CD14-positive monocyte (primary cell): ENCODE measurements around the gene WASHC4. TPM values are rescaled to one million over a fixed set of nuclear protein-coding genes. Genes with fewer than 3 reads are reported as not detected.

Source experiments
- DNase-seq, 3 donors: peaks; one replicate each; pipeline ENCODE4 v3.0.0-alpha.2; 2011 to 2022
- H2AFZ ChIP-seq: 2 replicates; pipeline ENCODE4 v1.6.0; 2012; ENCODE audit warnings: mild to moderate bottlenecking, low read depth, low read length, inconsistent platforms; ENCODE audit not compliant: insufficient read depth, poor library complexity, severe bottlenecking
- H3K27ac ChIP-seq, 2 donors: 1 replicate in 1 of 2; 2 replicates in 1 of 2; pipeline ENCODE4 v1.5.1; 2012 to 2013; ENCODE audit warnings: low read length in 2 of 2, control low read depth in 1 of 2, inconsistent platforms in 1 of 2, low read depth in 1 of 2, mild to moderate bottlenecking in 1 of 2
- H3K27me3 ChIP-seq, 2 donors: one replicate each; pipeline versions ENCODE4 v1.6.0 to v1.6.1; 2011 to 2013; ENCODE audit warnings: low read length in 2 of 2; ENCODE audit not compliant: control insufficient read depth in 2 of 2, insufficient read depth in 2 of 2
- H3K36me3 ChIP-seq, 2 donors: replicated peaks in 1 of 2; 1 replicate in 1 of 2; 2 replicates in 1 of 2; pipeline versions ENCODE4 v1.5.1 to v1.6.1; 2012 to 2013; ENCODE audit warnings: low read length in 2 of 2, control low read depth in 1 of 2, inconsistent platforms in 1 of 2, mild to moderate bottlenecking in 1 of 2; ENCODE audit not compliant: insufficient read depth in 2 of 2, control insufficient read depth in 1 of 2
- H3K4me1 ChIP-seq, 2 donors: 1 replicate in 1 of 2; 2 replicates in 1 of 2; pipeline versions ENCODE4 v1.5.1 to v1.6.1; 2012 to 2013; ENCODE audit warnings: low read length in 2 of 2, control low read depth in 1 of 2, inconsistent platforms in 1 of 2, mild to moderate bottlenecking in 1 of 2, moderate library complexity in 1 of 2; ENCODE audit not compliant: insufficient read depth in 2 of 2, control insufficient read depth in 1 of 2
- H3K4me2 ChIP-seq: replicated peaks from 2 replicates; pipeline ENCODE3; 2012; ENCODE audit warnings: low read length, moderate library complexity, mild to moderate bottlenecking; ENCODE audit not compliant: poor library complexity, severe bottlenecking; ENCODE audit errors: extremely low read depth
- H3K4me3 ChIP-seq, 3 experiments: fragments of 200-600 bp in 1 of 3; sonication (generic) in 1 of 3; replicated peaks in 1 of 3; 1 replicate in 2 of 3; 2 replicates in 1 of 3; pipeline ENCODE4 v1.5.1; 2011 to 2013; ENCODE audit warnings: low read length in 3 of 3, mild to moderate bottlenecking in 3 of 3, control low read depth in 2 of 3, low read depth in 2 of 3, inconsistent platforms in 1 of 3, moderate library complexity in 1 of 3
- H3K79me2 ChIP-seq: 2 replicates; pipeline ENCODE4 v1.6.0; 2012; ENCODE audit warnings: mild to moderate bottlenecking, control low read depth, inconsistent platforms, low read length, moderate library complexity; ENCODE audit not compliant: insufficient read depth
- H3K9ac ChIP-seq: 2 replicates; pipeline ENCODE4 v1.6.0; 2017; ENCODE audit warnings: low read length, mild to moderate bottlenecking; ENCODE audit not compliant: insufficient read depth, poor library complexity, severe bottlenecking
- H3K9me3 ChIP-seq, 2 donors: replicated peaks in 1 of 2; 1 replicate in 1 of 2; 2 replicates in 1 of 2; pipeline versions ENCODE4 v1.5.1 to v1.6.1; 2012 to 2013; ENCODE audit warnings: low read length in 2 of 2, control low read depth in 1 of 2; ENCODE audit not compliant: control insufficient read depth in 1 of 2, insufficient read depth in 1 of 2
- H4K20me1 ChIP-seq: 2 replicates; pipeline ENCODE4 v1.6.0; 2012; ENCODE audit warnings: mild to moderate bottlenecking, low read length, control low read depth, moderate library complexity; ENCODE audit not compliant: insufficient read depth
- H3K27ac Mint-ChIP-seq, 7 donors: one replicate each; pipeline ENCODE4 v1.8.0; 2020; ENCODE audit warnings: mild to moderate bottlenecking in 7 of 7, mixed read lengths in 7 of 7, moderate library complexity in 6 of 7, inconsistent platforms in 2 of 7
- H3K27me3 Mint-ChIP-seq, 3 donors: one replicate each; pipeline ENCODE4 v1.8.0; 2021 to 2022; ENCODE audit warnings: low read depth in 3 of 3, mild to moderate bottlenecking in 3 of 3, mixed read lengths in 3 of 3, moderate library complexity in 3 of 3, inconsistent platforms in 1 of 3
- H3K36me3 Mint-ChIP-seq, 2 donors: one replicate each; pipeline ENCODE4 v1.8.0; 2020; ENCODE audit warnings: mixed read lengths in 2 of 2, inconsistent platforms in 1 of 2, mild to moderate bottlenecking in 1 of 2
- H3K4me1 Mint-ChIP-seq: one replicate; pipeline ENCODE4 v1.8.0; 2020; ENCODE audit warnings: mild to moderate bottlenecking, mixed read lengths
- H3K4me3 Mint-ChIP-seq, 2 donors: one replicate each; pipeline ENCODE4 v1.8.0; 2020; ENCODE audit warnings: mild to moderate bottlenecking in 2 of 2, mixed read lengths in 2 of 2, moderate library complexity in 1 of 2
- H3K9me3 Mint-ChIP-seq, 7 donors: one replicate each; pipeline ENCODE4 v1.8.0; 2020 to 2022; ENCODE audit warnings: mixed read lengths in 7 of 7, mild to moderate bottlenecking in 6 of 7, moderate library complexity in 6 of 7, inconsistent platforms in 2 of 7
- WGBS: methylation state at CpG from one replicate; pipeline ENCODE4 v1.1.5; 2013; ENCODE audit warnings: missing lambda C conversion rate; ENCODE audit not compliant: insufficient coverage; 5-methylcytosine and 5-hydroxymethylcytosine counted together
- intact Hi-C, 2 donors: fragments of 100-400 bp; cut with micrococcal nuclease; formaldehyde crosslinking; loops; one replicate each; pipeline versions ENCODE4 v1.15.0 to v1.15.1; 2023
- polyA plus RNA-seq, 3 donors: library from polyadenylated mRNA; depleted of rRNA in 1 of 3; unstranded in 2 of 3; stranded (reverse) in 1 of 3; fragments of 300-500 nt in 2 of 3; fragments of >200 nt in 1 of 3; fragmentation: Illumina TruSeq in 2 of 3; gene quantifications; 1 replicate in 2 of 3; 2 replicates in 1 of 3; pipeline ENCODE4 v1.2.3, GENCODE V29; 2012 to 2021
- TF ChIP-seq, protein P1 (sequence below): fragments of 200-600 bp; IDR thresholded peaks from one replicate; pipeline ENCODE4 v1.8.0; 2022; ENCODE audit warnings: antibody characterized with exemption, mild to moderate bottlenecking

WASHC4 gene
- polyA plus RNA-seq, 3 donors, result 62.6 to 95.3 (median 69.0) TPM

DNA sequence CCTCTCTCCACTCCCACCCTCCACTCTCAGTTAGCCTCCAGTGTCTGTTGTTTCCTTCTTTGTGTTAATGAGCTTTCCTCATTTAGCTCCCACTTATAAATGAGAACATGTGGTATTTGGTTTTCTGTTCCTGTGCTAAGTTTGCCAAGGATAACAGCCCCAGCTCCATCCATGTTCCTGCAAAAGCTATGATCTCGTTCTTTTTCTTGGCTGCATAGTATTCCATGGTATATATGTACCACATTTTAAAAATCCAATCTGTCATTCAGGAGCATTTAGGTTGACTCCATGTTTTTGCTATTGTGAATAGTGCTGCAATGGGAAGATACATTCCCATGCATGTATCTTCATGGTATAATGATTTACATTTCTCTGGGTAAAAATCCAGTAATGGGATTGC, 2.8 kb upstream of the WASHC4 start:
- H4K20me1 ChIP-seq, result peaks cover 16% of the 10 kb centered on the region
- no peaks in the 10 kb centered on the region for H3K36me3 ChIP-seq
- intact Hi-C loops, result loop anchor here (10.0 kb wide), 2 partner anchors 800 to 970 kb away; partner anchors contain the start of genes EID3 (in 1 of the 2) and NFYB (in 1 of the 2)
- no peak overlapping the region for H3K9ac ChIP-seq
- peaks cover 21% of the 10 kb centered on the region for H3K79me2 ChIP-seq
- peaks cover 4 to 12% (median 7%) of the 10 kb centered on the region in 3 donors for H3K27me3 Mint-ChIP-seq
- H3K36me3 Mint-ChIP-seq, result no peaks in the 10 kb centered on the region
- DNase-seq, result no peak
- H2AFZ ChIP-seq, result no peak overlapping the region
- H3K27me3 ChIP-seq, result peaks cover 7 to 11% of the 10 kb centered on the region in 2 donors
- peaks cover 27% of the 10 kb centered on the region for H3K4me1 Mint-ChIP-seq
- no peak overlapping the region for H3K27ac ChIP-seq
- H3K4me2 ChIP-seq, result no peak overlapping the region
- WGBS, result no CpG with 5 or more reads among the region's 1 CpG
- H3K4me1 ChIP-seq, result peaks cover 4 to 23% of the 10 kb centered on the region in 2 donors
- no peak overlapping the region for H3K27ac Mint-ChIP-seq
- no peak overlapping the region for H3K4me3 ChIP-seq
- H3K9me3 ChIP-seq, result peaks cover 0 to 3% of the 10 kb centered on the region in 2 donors
- no peak overlapping the region for H3K4me3 Mint-ChIP-seq
- peaks cover 0 to 7% (median 6%) of the 10 kb centered on the region in 7 donors for H3K9me3 Mint-ChIP-seq
- TF ChIP-seq, protein P1, sequence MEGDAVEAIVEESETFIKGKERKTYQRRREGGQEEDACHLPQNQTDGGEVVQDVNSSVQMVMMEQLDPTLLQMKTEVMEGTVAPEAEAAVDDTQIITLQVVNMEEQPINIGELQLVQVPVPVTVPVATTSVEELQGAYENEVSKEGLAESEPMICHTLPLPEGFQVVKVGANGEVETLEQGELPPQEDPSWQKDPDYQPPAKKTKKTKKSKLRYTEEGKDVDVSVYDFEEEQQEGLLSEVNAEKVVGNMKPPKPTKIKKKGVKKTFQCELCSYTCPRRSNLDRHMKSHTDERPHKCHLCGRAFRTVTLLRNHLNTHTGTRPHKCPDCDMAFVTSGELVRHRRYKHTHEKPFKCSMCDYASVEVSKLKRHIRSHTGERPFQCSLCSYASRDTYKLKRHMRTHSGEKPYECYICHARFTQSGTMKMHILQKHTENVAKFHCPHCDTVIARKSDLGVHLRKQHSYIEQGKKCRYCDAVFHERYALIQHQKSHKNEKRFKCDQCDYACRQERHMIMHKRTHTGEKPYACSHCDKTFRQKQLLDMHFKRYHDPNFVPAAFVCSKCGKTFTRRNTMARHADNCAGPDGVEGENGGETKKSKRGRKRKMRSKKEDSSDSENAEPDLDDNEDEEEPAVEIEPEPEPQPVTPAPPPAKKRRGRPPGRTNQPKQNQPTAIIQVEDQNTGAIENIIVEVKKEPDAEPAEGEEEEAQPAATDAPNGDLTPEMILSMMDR, result no peak

DNA sequence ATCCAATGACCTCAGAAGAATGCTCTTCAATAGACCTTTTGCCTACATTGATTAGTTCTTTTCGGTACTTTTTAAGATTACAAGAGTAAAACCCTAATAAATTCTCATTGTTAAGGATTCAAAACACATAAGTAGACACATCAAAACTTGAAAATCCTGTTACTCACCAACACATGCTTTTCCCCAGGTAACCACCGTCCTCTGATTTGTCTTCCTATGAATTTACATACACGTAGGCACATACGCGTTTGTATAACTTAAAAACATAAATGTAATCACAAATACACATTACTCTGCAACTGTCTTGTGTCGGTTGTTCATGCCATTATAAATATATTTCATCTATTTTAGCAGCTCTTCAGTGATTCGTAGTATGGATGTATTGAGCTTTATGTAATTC, 910 bp upstream of the WASHC4 start:
- Mint-ChIP-seq H3K4me3 (peak overlapping the region; percentile 93 to 99), H3K27me3 (peaks cover 2 to 10% (median 4%) of the 10 kb centered on the region in 3 donors), H3K4me1 (peaks cover 29% of the 10 kb centered on the region), H3K9me3 (peaks cover 0 to 4% (median 2%) of the 10 kb centered on the region in 7 donors), H3K36me3 (peaks cover 0 to under 1% of the 10 kb centered on the region in 2 donors), H3K27ac (no peak overlapping the region)
- Histone ChIP-seq H3K4me3 (peak overlapping the region; percentile 79 to 100 (median 97)), H2AFZ (peak overlapping the region; percentile 87), H3K27ac (no peak overlapping the region), H3K36me3 (peaks cover 3 to 4% of the 10 kb centered on the region in 2 donors), H3K9me3 (no peaks in the 10 kb centered on the region), H3K9ac (no peak overlapping the region), H3K27me3 (peaks cover 7 to 11% of the 10 kb centered on the region in 2 donors), H4K20me1 (peaks cover 35% of the 10 kb centered on the region), H3K4me2 (peak overlapping the region; percentile 75), H3K79me2 (peaks cover 40% of the 10 kb centered on the region), H3K4me1 (peaks cover 14 to 34% of the 10 kb centered on the region in 2 donors)
- intact Hi-C loops, result loop anchor here (10.0 kb wide), 2 partner anchors 802 to 972 kb away; partner anchors contain the start of genes EID3 (in 1 of the 2) and NFYB (in 1 of the 2)
- DNase-seq, result no peak
- 100% methylated on average over 2 of the region's 7 CpGs for WGBS
- TF ChIP-seq, protein P1, result no peak
